HK-2 (cell line): Measurements from ENCODE around the gene SRSF4.
"Not testable (repeated sequence)": the region's sequence is repeated elsewhere in the genome, so short reads cannot be mapped to it uniquely, and the experiment has no call there.

Experiments
- DNase-seq: peaks from one replicate; pipeline ENCODE4 v3.0.0-alpha.2; 2018; ENCODE audit not compliant: unreplicated experiment

Gene SRSF4

DNA sequence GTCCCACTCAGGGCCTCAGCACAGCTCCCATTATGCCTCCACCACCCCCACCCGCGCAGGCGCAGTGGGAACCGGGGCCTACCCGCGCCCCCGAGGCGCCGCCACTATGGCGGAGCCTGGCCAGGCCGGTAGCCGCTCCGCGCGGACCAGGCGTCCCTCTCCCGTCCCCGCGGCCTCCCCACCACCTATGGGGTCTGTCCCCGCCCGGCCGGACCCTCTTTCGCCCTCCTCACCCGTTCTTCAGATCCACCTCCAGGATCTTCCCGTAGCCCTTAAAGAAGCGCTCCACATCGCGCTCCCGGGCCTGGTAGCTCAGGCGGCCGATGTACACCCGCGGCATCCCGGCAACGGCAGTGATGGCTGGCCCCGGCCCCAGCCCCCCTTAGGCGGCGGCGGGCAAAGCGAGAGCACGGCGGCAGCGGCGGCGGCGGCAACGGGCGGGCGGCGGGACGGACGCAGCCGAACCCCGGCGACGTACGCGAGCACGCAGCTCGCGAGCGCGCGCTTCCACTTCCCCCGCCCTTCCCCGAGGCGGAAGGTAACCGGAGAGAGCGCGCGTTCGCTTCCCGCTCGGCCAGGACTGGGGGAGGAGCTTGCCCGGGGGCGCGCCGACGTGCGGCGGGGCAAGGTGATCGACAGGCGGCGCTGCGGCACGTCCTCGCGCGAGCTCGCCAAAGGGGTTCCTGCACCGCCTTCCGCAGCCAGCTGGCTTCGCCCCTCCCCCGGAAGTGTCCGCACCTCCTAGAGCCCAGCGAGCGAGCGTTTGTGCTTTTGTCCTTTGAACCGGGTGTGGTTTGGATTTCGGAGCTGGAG, at the start of gene SRSF4:
Gene SRSF4 (minus strand): TSS at position 488 of the 813 bp plus-strand sequence. CDS start 148 bp downstream, at position 340.
- peak; percentile 99 for DNase-seq

DNA sequence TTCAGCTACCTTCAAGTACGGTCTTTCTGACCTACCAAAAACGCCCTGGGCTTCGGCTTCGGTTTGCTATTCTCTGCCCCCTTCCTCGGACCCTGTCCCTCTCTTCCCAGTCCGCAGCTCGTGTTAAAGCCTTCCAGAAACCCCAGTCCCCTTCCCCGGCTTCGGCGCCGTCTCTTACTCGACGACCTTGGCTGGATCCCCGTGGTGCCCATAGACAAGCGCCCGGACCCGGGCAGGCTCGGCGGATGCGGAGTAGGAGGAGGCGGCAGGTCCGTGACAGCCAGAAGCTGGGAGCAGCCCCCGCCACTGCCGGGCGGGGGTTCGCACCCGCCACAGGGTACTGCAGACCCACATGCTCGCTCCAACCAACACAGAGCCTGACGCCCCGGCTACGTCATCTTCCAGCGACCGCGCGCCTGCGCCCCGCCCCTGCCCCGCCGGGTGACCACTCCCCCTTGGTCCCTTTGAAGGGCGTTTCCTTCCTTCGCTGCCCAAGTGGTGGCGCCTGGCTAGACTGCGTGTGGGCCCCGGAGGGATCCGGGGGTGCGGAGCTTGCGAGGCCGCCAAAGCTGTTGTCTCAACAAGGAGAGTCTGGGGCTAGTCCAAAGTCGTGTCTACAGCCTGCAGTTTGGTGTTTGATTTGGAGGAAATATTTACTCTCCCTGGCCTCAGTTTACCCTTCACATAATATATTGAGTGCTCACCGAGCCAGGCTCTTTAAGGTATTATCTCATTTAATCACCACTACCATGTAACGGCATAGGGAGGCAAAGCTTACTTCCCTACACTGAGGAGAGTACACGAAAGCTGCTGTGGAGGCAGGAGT, 49.1 kb upstream of the SRSF4 start, which contains the start of gene MECR:
Gene MECR (minus strand): TSS at position 382 of the 826 bp plus-strand sequence. CDS start 28 bp downstream, at position 354.
- peak; percentile 94 for DNase-seq

DNA sequence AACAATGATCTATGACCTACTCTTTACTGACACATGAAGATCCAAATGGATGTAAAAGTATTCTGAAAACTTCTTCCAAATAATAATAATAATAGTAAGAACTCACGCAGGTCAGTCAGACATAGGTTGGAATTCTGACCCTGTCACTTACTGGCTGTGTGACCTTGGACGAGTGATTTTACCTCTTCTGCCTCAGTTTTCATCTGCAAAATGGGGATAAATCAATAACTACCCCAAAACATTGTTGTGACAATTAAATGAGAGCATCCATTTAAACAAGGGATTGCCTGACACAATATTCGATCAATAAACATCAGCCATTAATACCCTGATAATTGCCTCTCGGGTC, 48.5 kb upstream of the SRSF4 start:
- DNase-seq, result no peak

DNA sequence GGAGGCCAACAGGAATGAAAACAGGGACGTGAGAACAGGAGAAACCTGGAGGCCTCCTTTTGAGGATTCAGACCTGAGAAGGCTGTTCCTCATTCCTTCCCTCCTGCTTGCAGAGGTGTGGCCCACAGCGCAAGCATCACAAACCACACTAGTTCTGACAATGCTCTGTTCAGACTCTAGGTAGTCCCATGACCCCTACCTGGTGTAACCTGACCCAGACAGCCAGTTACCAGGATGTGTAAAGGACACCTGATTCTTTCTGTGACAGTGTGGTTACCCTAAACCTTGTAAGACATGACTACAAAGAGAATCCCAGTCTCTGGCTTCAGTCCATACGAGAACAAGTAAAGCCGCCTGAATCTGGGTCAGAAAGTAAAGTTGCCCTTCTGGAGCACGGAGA, 45.8 kb upstream of the SRSF4 start:
- DNase-seq, result no peak

DNA sequence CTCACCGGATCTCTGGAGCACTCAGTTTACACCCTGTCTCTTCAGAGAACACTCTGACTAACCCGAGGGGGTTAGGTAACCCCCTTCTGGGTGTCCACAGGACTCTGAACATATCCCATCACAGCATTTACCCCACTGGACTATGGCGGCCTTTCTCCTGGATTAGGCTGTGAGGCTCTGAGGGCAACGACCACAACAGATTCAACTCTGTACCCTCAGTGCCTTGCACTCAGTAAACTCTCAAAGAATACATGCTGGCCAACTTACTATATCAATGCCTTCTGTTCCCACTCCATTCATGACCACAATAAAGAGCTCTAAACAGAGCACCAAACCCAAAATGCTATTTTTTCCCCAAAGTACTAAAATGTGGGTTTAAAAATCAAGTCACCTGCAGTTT, 43.7 kb upstream of the SRSF4 start:
- no peak for DNase-seq

DNA sequence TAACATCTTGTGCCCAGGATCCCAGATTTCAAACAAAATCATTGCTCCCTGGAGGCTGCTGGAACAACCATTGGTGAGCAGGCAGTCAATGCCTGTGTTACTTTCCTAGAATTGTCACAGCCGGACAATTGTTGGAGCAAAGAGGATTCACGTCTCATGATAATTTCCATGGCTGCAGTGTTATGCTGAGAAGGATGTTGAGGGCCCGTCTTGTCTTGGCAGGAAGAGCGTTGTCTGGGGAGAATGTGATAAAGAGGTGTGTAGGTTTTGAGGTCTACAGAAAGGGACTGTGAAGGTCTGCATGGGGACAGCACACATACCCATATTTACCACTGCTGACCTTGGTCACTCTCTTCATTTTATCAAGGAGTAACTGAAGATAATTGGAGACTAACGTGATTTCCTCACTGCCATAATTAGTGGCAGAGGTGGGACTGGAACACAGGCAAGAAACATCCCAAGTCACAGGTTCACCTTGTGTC, 42.7 kb upstream of the SRSF4 start:
- no peak for DNase-seq

DNA sequence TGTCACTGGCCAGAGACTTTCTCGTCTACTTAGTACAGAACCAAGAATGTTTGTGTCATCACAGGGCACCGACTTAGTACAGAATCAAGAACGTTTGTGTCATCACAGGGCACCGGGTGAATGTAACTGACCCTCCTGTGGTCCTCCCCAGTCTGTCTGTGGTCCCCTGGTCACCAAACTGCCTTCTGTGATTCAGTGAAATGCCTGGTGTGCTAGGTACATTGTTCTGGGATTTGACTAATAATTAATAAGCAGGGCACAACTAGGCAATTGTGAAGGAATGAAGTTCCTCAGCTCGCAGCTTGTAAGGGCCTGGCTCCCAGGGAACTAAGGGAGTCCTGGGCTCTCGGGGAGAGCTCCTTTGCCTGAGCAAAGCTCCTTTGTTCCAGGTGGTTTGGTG, 41.8 kb upstream of the SRSF4 start:
- DNase-seq, result no peak

DNA sequence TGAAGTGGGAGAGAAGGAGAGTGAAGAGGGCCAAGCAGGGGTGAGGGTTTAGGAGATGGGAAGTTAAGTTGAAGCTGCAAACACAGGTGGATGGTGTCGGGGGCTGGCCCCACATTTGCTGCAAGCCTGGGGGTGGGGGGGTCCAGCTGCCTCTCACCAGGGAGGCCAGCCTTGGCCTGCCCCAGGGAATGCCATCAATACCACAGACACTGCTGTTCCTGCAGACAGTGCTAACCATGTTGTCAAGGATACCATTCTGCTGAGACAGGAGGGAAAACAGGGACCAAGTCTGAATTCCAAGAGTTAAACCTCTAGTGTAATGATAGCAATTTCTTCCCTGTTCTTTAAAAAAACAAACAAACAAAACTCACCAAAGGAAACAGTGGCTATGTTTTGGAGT, 41.0 kb upstream of the SRSF4 start:
- no peak for DNase-seq

DNA sequence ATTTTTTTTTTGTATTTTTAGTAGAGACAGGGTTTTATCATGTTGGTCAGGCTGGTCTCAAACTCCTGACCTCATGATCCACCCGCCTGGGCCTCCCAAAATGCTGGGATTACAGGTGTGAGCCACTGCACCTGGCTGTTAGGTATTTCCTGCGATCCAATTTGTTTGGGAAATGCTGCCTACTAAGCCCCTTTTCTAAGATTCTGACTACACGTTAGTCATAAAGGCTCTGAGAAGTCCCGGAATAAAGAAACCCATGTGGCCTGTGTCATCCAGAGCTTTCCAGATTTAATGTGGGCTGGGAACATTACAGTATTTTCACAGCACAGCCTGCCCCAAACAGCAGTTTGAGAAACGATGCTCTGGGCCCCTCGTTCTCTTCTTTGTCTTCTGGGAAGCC, 40.6 kb upstream of the SRSF4 start:
- DNase-seq, result not testable (repeated sequence)

DNA sequence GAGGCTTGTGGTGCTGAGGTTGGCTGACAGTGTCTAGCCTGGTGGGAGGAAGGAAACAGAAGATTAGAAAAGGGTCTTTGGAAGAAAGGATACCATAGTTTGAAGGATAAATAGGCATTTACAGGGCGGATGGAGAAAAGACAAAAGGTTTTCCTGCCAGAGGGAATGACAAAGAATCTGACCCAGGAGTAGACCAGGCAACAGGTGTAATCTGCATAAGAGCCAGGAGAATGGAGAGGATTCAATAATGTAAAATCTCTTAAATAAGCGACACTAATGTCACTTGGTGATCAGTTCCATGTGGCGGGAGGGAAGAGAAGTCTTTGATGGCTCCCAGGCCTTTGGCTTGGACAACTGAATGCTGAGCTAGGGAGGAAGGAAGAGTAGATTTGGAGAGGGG, 39.6 kb upstream of the SRSF4 start:
- no peak for DNase-seq

DNA sequence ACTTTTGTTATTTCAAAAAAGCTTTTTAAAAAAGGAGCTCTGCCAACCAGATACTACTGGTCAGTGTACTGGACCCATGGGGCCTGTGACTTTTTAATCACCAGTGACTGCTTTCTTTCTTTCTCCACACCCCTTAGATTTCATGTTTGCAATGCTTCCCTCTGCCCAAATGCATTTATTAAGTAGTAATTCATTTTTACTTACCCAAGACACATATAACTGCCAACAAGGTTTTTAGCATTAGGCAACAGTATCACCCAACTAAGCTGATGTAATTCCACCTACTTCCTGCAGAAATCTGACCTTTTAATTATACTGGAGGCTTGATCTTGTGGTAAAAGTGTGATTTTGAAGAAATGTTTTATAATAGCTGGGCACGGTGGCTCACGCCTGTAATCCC, 36.5 kb upstream of the SRSF4 start:
- DNase-seq, result no peak

DNA sequence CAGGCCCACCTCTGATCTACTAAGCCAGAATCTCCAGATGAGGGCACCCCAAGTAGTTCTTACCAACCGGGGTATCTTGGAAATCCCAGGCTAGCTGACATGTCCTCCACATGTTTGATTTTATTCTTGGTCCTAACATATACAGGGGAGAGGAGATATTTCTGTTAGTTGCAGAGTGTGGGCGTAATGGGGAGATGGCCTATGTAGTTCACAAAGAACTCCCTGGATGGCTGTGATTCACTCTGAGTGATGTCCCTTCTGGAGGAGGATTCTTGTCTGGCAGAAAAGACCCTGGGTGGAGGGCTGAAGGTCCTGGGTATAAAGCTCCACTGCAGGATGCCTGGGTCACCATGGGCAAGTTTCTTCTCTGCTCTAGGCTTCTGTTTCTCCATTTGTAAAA, 35.9 kb upstream of the SRSF4 start:
- DNase-seq, result no peak

DNA sequence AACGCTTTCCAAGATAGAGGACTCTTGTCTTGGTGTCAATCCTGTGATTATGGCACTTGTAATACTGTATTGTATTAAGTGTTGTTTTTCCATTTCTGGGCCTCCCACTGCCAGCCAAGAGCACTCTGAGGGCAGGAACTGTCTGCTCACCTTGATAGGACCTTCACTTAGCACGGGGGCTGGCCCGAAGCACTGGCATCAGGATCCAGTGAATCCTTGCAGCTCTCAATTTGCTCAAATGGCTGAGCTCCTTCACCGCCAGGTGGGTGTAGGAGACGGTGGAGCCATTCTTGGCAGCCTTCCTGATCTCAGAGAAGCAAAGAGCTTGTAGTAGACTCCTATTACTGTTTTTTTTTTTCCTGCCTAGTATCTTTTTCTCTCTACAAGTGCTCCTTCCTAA, 31.4 kb upstream of the SRSF4 start:
- DNase-seq, result no peak

DNA sequence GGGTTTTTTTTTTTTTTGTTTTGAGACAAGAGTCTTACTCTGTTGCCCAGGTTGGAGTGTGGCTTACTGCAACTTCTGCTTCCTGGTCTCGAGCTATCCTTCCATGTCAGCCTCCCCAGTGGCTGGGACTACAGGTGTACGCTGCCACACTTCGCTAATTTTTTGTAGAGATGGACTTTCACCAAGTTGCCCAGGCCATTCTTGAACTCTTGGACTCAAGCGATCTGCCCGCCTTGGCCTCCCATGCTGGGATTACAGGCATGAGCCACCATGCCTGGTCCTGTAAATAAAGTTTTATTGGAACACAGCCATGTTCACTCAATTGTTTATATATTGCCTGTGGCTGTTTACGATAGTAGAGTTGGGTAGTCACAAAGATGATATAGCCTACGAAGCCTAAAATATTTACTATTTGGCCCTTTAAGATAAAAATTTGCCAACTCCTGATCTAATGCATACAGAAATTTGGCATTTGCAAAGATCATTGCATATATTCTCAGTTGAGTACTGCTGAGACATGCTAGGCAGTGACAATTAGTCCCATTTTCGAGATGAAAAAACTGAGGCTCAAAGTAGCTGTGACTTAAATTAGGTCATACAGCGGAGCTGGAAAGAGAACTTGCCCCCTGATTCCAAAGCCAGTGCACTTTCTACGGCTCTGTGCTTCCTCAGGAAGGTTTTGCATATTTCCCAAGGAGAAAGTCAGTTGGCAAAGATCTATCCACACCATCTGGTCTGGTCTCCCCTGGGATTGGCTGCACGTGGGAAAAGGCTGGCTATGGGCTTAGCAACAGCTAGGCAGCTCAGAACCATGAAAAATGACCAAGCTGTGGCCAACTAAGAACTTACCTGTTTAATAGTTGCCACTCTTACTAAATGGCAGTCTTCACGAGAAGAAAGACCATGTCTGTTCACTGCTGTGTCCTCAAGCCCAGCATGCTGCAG, 29.7 kb upstream of the SRSF4 start:
- no peak for DNase-seq

DNA sequence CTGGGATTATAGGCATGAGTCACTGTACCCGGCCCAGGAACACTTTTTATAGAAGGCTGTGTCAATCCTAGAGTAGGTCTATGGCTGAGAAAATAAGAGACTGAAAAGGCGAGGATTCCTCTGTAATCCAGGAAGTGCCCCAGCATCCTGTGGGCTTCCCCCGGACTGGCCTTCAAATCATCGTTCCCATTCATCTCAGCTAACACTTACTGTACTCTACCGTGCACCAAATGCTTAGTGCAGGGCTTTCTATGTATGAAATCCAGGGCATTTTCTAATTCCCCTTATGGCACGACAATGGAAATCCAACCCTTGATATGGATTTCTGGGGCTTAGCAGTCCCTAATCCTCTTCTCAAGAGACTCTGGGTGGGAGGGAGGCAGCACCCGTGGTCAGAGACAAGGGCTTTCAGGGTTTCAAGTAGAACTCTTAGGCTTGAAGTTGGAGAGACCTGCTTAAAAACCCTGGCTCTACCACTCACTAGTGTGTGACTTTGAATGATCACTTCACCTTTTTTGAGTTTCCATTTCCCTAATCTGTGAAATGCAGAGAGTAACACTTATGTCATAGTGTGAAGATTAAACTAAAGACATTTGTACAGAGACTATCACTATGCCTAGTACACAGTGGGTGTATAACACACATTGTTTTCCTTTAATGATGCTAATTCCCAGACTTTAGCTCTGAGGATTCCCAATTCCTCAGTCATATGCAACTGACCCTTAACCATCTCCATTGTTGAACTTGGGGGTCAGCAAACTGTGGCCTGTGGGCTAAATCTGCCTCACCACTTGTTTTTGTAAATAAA, 28.8 kb upstream of the SRSF4 start:
- no peak for DNase-seq

DNA sequence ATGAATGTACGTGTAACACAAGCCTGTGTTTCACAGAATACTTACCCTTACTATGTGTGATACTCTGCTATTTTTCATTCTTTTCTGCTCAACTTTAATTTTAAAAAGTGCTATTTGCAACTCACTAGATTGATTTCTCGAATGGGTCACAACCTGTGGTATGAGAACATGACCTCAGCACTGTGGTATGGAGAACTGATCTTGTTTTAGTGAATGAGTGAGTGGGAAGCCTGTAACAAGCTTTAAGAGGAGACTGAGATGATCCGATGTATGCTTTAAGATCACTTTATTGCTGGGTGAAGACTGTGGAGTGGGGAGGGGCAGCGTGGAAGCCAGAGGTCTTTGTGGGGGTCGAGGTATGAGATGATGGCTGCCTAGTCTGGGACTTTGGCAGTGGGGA, 27.5 kb upstream of the SRSF4 start:
- DNase-seq, result no peak

DNA sequence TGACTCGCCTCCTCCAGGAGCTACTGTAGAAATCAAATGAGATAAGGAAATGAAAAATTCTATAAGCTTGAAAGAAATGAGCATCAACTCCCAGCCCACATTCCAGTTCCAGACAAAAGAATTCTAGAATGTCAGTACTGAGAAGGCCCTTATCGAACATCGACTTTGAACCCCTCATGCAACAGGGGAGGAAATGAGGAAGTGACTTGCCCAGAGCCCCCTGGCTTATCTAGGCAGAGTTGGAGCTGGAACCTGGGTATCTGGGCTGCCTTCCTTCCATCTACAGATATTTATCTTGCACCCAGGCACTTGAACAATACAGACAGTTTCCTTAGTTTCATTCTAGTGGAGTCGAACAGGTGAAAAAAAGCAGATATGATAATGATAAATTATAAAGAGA, 26.7 kb upstream of the SRSF4 start:
- DNase-seq, result no peak

DNA sequence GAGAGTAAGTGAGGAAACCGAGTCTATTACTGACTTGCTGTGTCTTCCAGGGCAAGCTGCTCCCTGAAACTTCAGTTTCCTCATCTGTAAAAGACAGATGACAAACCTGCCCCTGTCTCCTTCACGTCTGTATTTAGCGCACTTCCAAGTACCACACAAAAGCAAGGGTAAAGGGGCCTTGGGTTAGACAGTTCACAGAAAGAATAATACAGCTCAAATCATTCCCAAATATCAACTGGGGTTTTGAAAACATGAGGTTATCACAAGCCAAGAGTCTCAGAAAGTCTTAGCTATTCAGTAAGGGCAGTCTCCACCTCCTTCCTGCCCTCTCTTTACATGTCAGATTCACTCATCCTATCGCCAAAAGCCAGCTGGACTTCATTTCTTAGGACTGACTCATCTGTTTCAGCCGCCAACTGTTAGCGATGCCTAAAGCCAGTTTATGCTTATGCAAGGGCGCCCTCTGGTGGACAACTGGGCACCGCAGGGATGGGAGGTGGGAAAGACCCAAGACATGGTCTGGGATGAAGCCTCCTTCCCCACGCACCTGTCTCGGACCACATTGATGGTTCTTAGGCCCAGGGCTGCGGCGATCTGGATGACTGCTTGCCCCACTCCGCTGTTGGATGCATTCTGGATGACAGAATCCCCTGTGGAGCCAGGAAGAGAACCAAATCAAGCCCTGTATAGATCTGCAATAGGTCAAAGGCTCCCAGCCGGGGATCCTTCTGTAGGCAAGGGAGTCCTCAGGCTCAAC, 21.1 kb upstream of the SRSF4 start:
- peak; percentile 95 for DNase-seq

DNA sequence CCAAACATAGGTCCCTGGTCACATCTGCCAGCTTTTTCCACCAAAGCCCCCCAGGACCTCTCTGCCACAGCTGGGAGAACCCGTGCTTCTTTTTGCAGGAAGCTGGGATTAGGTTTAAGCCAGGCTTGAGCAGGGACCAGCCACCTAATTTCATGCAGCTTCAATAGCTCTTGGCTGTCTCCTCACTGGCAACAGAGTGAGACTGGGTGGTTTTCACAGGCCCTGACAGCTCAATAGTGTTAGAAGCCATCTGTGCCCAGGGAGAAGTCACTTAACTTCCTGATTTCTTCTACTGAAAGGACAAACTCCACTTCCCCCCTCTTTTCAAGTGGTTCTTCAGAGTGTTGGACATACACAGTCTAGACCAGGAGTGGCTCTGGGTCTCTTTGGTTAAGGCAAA, 20.4 kb upstream of the SRSF4 start:
- DNase-seq, result no peak

DNA sequence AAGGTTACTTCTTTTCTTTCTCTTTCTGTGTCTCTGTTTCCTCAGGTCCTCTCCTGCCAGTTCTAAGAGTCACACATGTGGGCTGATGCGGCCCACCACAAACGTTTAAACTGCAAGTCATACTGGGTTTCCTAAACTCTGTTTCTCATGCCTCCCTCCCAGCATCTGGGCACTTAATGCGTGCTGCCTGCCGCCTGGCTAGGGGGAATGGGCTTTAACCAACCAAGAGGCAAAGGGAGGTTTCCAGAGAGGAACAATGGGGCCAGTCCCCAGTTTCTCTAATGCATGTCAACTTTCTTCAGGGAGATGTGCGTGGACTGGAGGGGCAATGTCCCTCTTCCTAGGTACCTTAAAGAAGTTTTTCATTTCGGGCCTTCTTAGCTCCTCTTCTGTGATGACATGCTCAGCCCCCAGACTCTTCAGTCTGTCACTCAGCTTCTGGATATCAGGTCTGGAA, 19.9 kb upstream of the SRSF4 start:
- no peak for DNase-seq
